ENCODE results near the gene CPED1. TPM values are rescaled to one million over a fixed set of nuclear protein-coding genes. Genes with fewer than 3 reads are reported as not detected.
"Not testable (repeated sequence)": the region's sequence is repeated elsewhere in the genome, so short reads cannot be mapped to it uniquely, and the experiment has no call there.

Gene CPED1
- total and polyA plus RNA-seq, 7 donors: 1.2 to 120 (median 79.6) TPM

DNA sequence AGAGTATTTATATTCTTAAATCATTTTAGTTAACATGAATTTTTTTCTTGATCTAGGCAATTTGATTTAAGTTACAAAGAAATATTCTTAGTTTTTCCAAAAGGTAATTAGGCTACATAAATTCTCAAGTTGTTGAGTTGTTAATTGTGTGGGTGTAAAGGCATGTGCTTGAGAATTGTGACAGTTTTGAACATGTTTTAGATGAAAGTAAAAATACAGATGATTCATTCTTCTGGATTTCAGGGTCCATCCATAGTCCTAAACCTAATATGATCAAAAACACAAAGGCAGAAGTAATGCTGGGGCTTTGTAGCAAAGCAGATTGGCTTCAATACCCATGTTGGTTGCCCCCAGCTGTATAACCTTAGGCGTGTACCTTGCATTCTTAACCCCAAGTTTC, 127.9 kb downstream of the CPED1 start:
- Histone ChIP-seq H3K4me1 (peaks cover 0 to 6% (median 5%) of the 10 kb centered on the region in 4 donors), H3K4me3 (no peak overlapping the region), H3K27ac (no peak overlapping the region), H3K36me3 (no peaks in the 10 kb centered on the region), H3K9me3 (no peaks in the 10 kb centered on the region), H3K27me3 (no peaks in the 10 kb centered on the region)
- 85 to 86% methylated on average over 1 of the region's 1 CpG for WGBS, 2 donors
- TF ChIP-seq POLR2AphosphoS5 (IDR thresholded peaks at IDR 0.05): no peak
- DNase-seq: no peak
- intact Hi-C loops (cut with DNase I): no loop called here

GRCh38 chr7:121119047-121119446, 130.5 kb downstream of the CPED1 start:
- H3K9me3 ChIP-seq: no peaks in the 10 kb centered on the region

GRCh38 chr7:121123032-121123431, 134.5 kb downstream of the CPED1 start:
- Histone ChIP-seq H3K27me3 (no peaks in the 10 kb centered on the region), H3K9me3 (no peaks in the 10 kb centered on the region), H3K27ac (no peak overlapping the region), H3K4me3 (no peak overlapping the region), H3K36me3 (peaks cover 0 to 14% (median 3%) of the 10 kb centered on the region in 4 donors), H3K4me1 (no peaks in the 10 kb centered on the region)
- no peak for DNase-seq
- WGBS, 2 donors: 67 to 68% methylated on average over 2 of the region's 2 CpGs
- intact Hi-C loops (cut with DNase I): no loop called here
- no peak for TF ChIP-seq POLR2A (IDR thresholded peaks at IDR 0.05)
- no peak for TF ChIP-seq POLR2AphosphoS5 (IDR thresholded peaks at IDR 0.05)
- TF ChIP-seq, protein P1, sequence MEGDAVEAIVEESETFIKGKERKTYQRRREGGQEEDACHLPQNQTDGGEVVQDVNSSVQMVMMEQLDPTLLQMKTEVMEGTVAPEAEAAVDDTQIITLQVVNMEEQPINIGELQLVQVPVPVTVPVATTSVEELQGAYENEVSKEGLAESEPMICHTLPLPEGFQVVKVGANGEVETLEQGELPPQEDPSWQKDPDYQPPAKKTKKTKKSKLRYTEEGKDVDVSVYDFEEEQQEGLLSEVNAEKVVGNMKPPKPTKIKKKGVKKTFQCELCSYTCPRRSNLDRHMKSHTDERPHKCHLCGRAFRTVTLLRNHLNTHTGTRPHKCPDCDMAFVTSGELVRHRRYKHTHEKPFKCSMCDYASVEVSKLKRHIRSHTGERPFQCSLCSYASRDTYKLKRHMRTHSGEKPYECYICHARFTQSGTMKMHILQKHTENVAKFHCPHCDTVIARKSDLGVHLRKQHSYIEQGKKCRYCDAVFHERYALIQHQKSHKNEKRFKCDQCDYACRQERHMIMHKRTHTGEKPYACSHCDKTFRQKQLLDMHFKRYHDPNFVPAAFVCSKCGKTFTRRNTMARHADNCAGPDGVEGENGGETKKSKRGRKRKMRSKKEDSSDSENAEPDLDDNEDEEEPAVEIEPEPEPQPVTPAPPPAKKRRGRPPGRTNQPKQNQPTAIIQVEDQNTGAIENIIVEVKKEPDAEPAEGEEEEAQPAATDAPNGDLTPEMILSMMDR (IDR thresholded peaks at IDR 0.05): no peak
- no peak for TF ChIP-seq EP300 (IDR thresholded peaks at IDR 0.05)

More at GRCh38 chr7:121119047-121119446, 130.5 kb downstream of the CPED1 start:
- no peaks in the 10 kb centered on the region for H3K27me3 ChIP-seq
- WGBS, 2 donors: 94 to 96% methylated on average over 9 of the region's 9 CpGs
- TF ChIP-seq, protein P1 (IDR thresholded peaks at IDR 0.05): no peak
- no peak for TF ChIP-seq EP300 (IDR thresholded peaks at IDR 0.05)
- TF ChIP-seq POLR2AphosphoS5 (IDR thresholded peaks at IDR 0.05): no peak
- TF ChIP-seq POLR2A (IDR thresholded peaks at IDR 0.05): no peak
- no peak overlapping the region for H3K4me3 ChIP-seq
- DNase-seq: no peak
- intact Hi-C loops (cut with DNase I): no loop called here
- peaks cover 0 to 5% (median 0%) of the 10 kb centered on the region in 4 donors for H3K4me1 ChIP-seq
- no peak overlapping the region for H3K27ac ChIP-seq
- no peaks in the 10 kb centered on the region for H3K36me3 ChIP-seq

DNA sequence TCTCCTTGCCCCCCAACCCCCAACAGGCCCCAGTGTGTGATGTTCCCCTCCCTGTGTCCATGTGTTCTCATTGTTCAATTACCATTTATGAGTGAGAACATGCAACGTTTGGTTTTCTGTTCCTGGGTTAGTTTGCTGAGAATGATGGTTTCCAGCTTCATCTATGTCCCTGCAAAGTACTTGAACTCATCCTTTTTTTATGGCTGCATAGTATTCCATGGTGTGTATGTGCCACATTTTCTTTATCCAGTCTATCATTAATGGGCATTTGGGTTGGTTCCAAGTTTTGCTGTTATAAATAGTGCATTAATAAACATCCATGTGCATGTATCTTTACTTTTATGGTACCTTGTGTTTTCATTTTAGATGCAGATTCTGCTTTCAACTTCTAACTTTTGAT, 136.9 kb downstream of the CPED1 start:
- WGBS, 2 donors: 66 to 87% methylated on average over 1 of the region's 1 CpG
- intact Hi-C loops (cut with DNase I); H3K4me3 ChIP-seq; H3K27me3 ChIP-seq; H3K4me1 ChIP-seq; H3K9me3 ChIP-seq; H3K27ac ChIP-seq; DNase-seq: not testable (repeated sequence)
- H3K36me3 ChIP-seq: peaks cover 0 to 27% (median 3%) of the 10 kb centered on the region in 4 donors

DNA sequence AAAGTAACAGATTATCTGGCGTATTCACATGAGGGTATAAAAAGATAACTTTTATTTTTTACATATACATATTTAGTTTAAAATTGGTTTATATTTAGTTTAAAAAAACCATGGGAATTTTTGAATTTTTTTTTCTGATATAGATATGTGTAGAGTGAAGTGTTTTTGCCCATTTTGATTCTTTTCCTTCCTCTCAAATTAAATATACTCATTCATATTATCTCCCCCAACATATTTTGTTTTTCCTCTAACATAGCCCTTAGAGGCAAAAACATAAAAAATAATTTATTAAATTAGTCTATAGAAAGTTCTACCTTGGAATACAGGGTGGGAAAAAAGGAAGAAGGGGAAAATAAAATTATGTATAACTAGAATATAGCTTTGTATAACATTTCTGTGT, 137.7 kb downstream of the CPED1 start:
- WGBS, 2 donors: 96 to 97% methylated on average over 1 of the region's 1 CpG
- no peak for DNase-seq

More for the DNA sequence above, 137.7 kb downstream of the CPED1 start:
- intact Hi-C loops (cut with DNase I): no loop called here
- Histone ChIP-seq H3K36me3 (peaks cover 0 to 29% (median 3%) of the 10 kb centered on the region in 4 donors), H3K27me3 (no peaks in the 10 kb centered on the region), H3K9me3 (no peaks in the 10 kb centered on the region), H3K27ac (no peak overlapping the region), H3K4me3 (no peak overlapping the region), H3K4me1 (no peaks in the 10 kb centered on the region)
- TF ChIP-seq, protein P1 (IDR thresholded peaks at IDR 0.05): no peak
- TF ChIP-seq POLR2AphosphoS5 (IDR thresholded peaks at IDR 0.05) (no peak), POLR2A (IDR thresholded peaks at IDR 0.05) (no peak), EP300 (IDR thresholded peaks at IDR 0.05) (no peak)
